ENCODE results near the gene OXER1. TPM values are rescaled to one million over a fixed set of nuclear protein-coding genes. Genes with fewer than 3 reads are reported as not detected.

OXER1 gene
- polyA plus RNA-seq, 1 donor (not counting 4 experiments of a cell fraction or from before 2014, with no cell fraction given): not detected

DNA sequence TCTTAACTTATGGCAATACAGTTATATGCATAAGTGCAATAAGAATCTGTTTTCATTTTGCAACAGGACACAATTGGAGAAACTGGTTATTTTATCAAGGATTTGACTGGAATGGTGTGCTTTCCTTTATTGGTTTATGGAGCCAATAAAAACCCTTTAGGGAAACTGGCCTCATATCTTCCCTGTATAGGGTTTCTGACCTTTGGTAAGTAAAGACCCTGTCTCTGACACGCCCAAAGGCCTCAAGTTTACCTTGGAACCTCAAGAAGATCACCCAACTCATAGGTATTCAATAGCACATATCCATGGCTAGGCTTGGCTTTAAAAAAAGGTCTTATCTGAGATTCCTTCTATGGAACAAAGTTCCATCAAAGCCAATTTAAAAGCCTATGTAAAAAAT lies 17.2 kb upstream of the OXER1 start:
- TF ChIP-seq EZH2 (IDR thresholded peaks at IDR 0.05; ENCODE audit: low read length): no peak
- TF ChIP-seq, protein P1, sequence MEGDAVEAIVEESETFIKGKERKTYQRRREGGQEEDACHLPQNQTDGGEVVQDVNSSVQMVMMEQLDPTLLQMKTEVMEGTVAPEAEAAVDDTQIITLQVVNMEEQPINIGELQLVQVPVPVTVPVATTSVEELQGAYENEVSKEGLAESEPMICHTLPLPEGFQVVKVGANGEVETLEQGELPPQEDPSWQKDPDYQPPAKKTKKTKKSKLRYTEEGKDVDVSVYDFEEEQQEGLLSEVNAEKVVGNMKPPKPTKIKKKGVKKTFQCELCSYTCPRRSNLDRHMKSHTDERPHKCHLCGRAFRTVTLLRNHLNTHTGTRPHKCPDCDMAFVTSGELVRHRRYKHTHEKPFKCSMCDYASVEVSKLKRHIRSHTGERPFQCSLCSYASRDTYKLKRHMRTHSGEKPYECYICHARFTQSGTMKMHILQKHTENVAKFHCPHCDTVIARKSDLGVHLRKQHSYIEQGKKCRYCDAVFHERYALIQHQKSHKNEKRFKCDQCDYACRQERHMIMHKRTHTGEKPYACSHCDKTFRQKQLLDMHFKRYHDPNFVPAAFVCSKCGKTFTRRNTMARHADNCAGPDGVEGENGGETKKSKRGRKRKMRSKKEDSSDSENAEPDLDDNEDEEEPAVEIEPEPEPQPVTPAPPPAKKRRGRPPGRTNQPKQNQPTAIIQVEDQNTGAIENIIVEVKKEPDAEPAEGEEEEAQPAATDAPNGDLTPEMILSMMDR (optimal IDR thresholded peaks at IDR 0.05 in 1 of 3, IDR thresholded peaks at IDR 0.05 in 1 of 3, conservative IDR thresholded peaks at IDR 0.05 in 1 of 3; ENCODE audit: extremely low read depth in 1 of 3, insufficient read depth in 2 of 3, low read length in 3 of 3): no peak
- no peak overlapping the region for H3K27ac ChIP-seq (ENCODE audit: control insufficient read depth, insufficient read depth, low read length)
- no peaks in the 10 kb centered on the region for H3K27me3 ChIP-seq (ENCODE audit: control insufficient read depth, extremely low read depth, insufficient read depth, low read length)
- H3K4me1 ChIP-seq (ENCODE audit: control insufficient read depth, extremely low read depth, insufficient read depth, low read length): no peaks in the 10 kb centered on the region
- no peak overlapping the region for H3K4me2 ChIP-seq (ENCODE audit: control insufficient read depth, extremely low read depth, insufficient read depth, low read depth, low read length)
- dilution Hi-C loops (cut with MboI; ENCODE audit: extremely low pct_ligation_motif_present, low sequenced_read_pairs): no loop called here
- H3K9me1 ChIP-seq (ENCODE audit: control insufficient read depth, extremely low read depth, insufficient read depth, low read length): no peaks in the 10 kb centered on the region
- H3K4me3 ChIP-seq (ENCODE audit: control insufficient read depth in 2 of 3, extremely low read depth in 1 of 3, insufficient read depth in 2 of 3, low read depth in 1 of 3, low read length in 3 of 3): no peak overlapping the region
- DNase-seq (ENCODE audit: low read depth, low spot score): no peak
- no peaks in the 10 kb centered on the region for H3K9me3 ChIP-seq (ENCODE audit: control insufficient read depth, low read depth, low read length)
- no peaks in the 10 kb centered on the region for H4K20me1 ChIP-seq (ENCODE audit: control insufficient read depth, extremely low read depth, insufficient read depth, low read length)
- H3K79me2 ChIP-seq (ENCODE audit: control insufficient read depth, insufficient read depth, low read length): no peaks in the 10 kb centered on the region
- H3K9ac ChIP-seq (ENCODE audit: control insufficient read depth, extremely low read depth, insufficient read depth, low read length): no peak overlapping the region
- no peak overlapping the region for H2AFZ ChIP-seq (ENCODE audit: control insufficient read depth, low read length)
- no peaks in the 10 kb centered on the region for H3K36me3 ChIP-seq (ENCODE audit: control insufficient read depth in 2 of 2, extremely low read depth in 1 of 2, insufficient read depth in 2 of 2, low read length in 2 of 2)
- FAIRE-seq: no peak

DNA sequence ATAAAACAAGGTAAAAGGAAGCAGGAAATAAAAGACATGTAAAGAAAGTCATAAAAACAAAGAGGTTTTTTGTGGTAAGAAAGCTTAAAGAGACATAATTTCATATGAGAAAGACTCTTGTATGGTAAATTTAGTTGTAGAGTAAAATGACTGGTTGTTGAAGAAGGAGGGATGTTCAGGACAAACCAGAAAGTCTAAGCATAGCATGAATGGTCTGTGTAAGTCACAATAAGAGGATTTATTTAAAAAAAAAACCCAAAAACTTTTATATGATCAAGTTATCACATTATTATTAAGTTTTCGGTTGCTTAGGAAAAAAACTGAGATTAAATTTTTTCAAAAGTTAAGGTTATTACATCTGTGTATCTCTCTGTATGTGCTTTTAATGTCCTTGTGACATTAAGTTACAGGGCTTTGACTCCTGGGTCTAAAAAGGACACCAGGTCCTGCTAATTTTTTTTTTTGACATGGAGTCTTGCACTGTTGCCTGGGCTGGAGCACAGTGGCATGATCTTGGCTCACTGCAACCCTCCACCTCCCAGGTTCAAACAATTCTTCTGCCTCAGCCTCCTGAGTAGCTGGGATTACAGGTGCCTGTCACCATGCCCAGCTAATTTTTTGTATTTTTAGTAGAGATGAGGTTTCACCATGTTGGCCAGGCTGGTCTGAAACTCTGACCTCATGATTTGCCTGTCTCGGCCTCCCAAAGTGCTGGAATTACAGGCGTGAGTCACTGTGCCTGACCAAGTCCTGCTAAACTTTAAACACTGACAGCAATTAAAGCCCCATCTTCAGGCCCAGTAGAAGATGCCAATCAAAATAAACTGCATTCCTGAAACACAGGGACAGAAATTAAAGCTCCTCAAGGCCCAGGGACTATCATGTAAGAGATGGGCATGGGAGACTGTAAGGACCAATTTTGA lies 14.2 kb upstream of the OXER1 start:
- Histone ChIP-seq H4K20me1 (ENCODE audit: control insufficient read depth, extremely low read depth, insufficient read depth, low read length) (no peaks in the 10 kb centered on the region), H2AFZ (ENCODE audit: control insufficient read depth, low read length) (no peak overlapping the region), H3K9me1 (ENCODE audit: control insufficient read depth, extremely low read depth, insufficient read depth, low read length) (no peaks in the 10 kb centered on the region), H3K9me3 (ENCODE audit: control insufficient read depth, low read depth, low read length) (no peaks in the 10 kb centered on the region), H3K27ac (ENCODE audit: control insufficient read depth, insufficient read depth, low read length) (no peak overlapping the region), H3K4me3 (ENCODE audit: control insufficient read depth in 2 of 3, extremely low read depth in 1 of 3, insufficient read depth in 2 of 3, low read depth in 1 of 3, low read length in 3 of 3) (no peak overlapping the region), H3K27me3 (ENCODE audit: control insufficient read depth, extremely low read depth, insufficient read depth, low read length) (no peaks in the 10 kb centered on the region), H3K4me1 (ENCODE audit: control insufficient read depth, extremely low read depth, insufficient read depth, low read length) (no peaks in the 10 kb centered on the region), H3K4me2 (ENCODE audit: control insufficient read depth, extremely low read depth, insufficient read depth, low read depth, low read length) (no peak overlapping the region), H3K9ac (ENCODE audit: control insufficient read depth, extremely low read depth, insufficient read depth, low read length) (no peak overlapping the region), H3K79me2 (ENCODE audit: control insufficient read depth, insufficient read depth, low read length) (no peaks in the 10 kb centered on the region), H3K36me3 (ENCODE audit: control insufficient read depth in 2 of 2, extremely low read depth in 1 of 2, insufficient read depth in 2 of 2, low read length in 2 of 2) (no peaks in the 10 kb centered on the region)
- DNase-seq (ENCODE audit: low read depth, low spot score) (no peak), FAIRE-seq (no peak)
- TF ChIP-seq, protein P1 (optimal IDR thresholded peaks at IDR 0.05 in 1 of 3, IDR thresholded peaks at IDR 0.05 in 1 of 3, conservative IDR thresholded peaks at IDR 0.05 in 1 of 3; ENCODE audit: extremely low read depth in 1 of 3, insufficient read depth in 2 of 3, low read length in 3 of 3): no peak
- TF ChIP-seq EZH2 (IDR thresholded peaks at IDR 0.05; ENCODE audit: low read length): no peak
- dilution Hi-C loops (cut with MboI; ENCODE audit: extremely low pct_ligation_motif_present, low sequenced_read_pairs): no loop called here
